Stimulated activated CD8-positive, alpha-beta memory T cell treated with anti-CD3 and anti-CD28 coated beads, Interleukin-2, amount 100 ng/mL, for 48 hours (primary cell): ENCODE data around the gene TBATA.

Source experiments
- DNase-seq, 2 donors: peaks; one replicate each; pipeline ENCODE4 v3.0.0-alpha.2; 2020; ENCODE audit warnings: low read depth in 2 of 2

Gene TBATA

GRCh38 chr10:70743879-70744278, 41.3 kb downstream of the TBATA start:
- no peak for DNase-seq

- DNase-seq = no peak
Measured at GRCh38 chr10:70743430-70743788, 41.8 kb downstream of the TBATA start.

GRCh38 chr10:70742537-70743429, 42.4 kb downstream of the TBATA start:
- no peak for DNase-seq

- DNase-seq = no peak
Measured at GRCh38 chr10:70740406-70741288, 44.5 kb downstream of the TBATA start.

DNA sequence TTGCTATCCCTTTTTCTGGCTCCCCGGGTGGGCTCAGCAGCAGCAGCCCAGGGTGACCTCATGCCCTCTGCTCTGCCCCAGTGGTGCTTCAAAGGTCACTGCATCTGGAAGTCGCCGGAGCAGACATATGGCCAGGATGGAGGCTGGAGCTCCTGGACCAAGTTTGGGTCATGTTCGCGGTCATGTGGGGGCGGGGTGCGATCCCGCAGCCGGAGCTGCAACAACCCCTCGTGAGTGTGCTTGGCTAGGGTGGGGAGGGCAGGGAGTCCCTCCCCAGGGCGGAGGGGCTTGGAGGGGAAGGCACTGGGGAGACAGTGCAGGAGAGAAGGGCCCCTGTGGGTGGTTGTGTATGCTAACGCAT, 46.4 kb downstream of the TBATA start:
- DNase-seq = no peak

DNA sequence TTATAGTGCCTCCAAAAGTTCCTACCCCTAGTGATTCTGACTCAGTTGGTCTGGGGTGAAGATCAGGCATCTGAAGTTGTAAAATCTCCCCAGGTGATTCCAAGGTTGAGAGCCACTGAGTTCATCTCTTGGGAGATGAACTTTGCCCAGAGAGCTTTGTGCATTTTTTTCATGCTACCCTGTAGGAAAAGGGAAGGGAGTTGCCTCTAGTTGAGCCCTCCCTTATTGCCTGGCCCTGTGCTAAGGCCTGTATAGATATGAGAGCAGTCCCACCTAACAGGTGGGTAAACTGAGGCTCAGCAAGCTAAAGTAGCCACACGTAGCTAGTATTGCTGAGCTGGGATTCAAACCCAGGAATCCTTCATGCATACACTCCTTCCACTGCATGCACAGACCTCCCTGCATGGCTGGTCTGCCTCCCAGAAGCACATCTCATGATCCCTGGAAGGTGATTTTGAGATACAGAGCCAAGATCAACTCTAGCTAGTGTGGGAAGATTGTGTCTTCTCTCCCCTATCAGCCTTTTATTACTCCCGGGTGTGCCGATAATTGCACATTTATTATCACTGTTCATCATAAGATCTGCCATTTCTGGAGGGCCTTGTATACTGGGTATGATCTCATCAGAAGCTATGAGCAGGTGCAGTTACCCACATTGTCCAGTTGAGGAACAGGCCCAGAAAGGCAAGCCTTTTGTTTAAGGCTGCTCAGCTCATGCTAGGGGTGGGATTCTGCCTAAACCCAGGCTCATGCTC, 47.0 kb downstream of the TBATA start:
- DNase-seq = no peak

DNA sequence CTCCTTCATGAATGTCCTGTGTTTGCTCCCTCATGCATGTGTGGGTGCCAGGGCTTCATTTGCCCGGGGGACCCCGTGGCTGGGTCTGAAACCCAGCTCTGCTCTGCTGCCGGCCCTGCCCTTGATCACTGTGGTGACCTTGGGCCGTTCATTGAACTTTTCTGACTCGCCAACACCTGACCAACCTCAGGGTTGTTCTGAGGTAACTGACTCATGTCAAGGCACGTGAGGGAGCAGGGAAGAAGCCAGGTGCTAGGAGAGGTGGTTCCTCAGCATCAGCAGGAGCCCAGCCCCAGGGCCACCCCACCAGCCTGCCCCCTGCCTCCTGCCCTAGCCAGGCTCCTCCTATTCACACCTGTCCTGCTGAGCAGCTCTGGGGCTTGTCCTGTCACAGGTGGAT, 47.9 kb downstream of the TBATA start:
- no peak for DNase-seq

- no peak for DNase-seq
Measured at GRCh38 chr10:70736525-70736924, 48.7 kb downstream of the TBATA start.

- no peak for DNase-seq
Measured at GRCh38 chr10:70735161-70735560, 50.0 kb downstream of the TBATA start.

DNA sequence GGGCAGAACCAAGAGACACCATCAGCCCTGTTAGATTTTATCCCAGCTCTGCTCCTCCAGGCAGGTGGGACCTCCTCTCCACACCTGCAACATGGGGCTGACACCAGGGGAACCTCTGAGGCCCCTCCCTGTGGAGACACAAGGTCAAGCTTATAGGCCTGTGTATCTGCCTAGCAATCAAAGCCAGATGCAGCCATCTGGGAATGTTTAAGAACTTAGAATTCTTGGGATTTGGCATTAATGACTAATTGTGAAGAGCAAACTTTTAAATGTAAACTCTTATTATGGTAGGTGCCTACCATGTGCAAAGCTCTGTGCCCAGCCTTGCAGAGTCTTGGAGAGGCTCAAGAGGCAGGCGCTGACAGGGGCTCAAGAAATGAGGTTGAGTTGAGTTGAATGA, 52.1 kb downstream of the TBATA start:
- DNase-seq = no peak

DNA sequence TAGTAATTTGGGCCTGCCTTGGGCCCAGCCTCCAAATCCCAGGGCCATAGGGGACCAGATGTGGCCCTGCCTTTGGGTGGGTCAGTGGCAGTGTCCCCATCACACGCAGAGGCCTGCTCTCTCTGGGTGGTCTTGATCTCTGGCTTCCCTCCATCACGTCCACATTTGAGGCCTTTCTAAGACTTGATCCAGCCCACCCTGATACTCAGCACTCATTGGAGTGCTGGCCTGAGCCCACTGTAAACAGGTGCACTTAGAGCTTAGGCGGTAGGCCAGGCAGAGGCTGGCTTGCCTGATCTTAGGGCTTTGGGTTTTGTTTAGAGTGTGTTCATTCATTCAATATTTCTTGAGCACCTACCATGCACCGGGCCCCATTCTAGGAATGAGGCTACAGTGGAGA, 52.6 kb downstream of the TBATA start:
- DNase-seq = no peak

DNA sequence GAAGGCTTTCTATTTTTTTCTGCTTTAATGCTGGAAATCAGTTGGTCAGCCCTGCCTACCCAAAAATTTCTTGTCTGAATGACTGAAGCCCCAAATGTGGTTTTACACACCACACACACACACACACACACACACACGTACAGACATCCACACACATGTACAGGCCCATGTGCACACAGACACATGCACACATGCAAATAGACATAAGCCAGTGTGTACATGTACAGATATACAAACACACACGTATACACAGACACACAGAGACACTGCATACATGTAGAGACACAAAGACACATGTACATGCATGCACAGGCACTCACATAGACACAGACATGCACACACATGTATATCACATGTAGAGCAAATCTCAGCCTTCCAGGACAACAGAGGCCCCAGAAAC, 54.2 kb downstream of the TBATA start:
- no peak for DNase-seq

DNA sequence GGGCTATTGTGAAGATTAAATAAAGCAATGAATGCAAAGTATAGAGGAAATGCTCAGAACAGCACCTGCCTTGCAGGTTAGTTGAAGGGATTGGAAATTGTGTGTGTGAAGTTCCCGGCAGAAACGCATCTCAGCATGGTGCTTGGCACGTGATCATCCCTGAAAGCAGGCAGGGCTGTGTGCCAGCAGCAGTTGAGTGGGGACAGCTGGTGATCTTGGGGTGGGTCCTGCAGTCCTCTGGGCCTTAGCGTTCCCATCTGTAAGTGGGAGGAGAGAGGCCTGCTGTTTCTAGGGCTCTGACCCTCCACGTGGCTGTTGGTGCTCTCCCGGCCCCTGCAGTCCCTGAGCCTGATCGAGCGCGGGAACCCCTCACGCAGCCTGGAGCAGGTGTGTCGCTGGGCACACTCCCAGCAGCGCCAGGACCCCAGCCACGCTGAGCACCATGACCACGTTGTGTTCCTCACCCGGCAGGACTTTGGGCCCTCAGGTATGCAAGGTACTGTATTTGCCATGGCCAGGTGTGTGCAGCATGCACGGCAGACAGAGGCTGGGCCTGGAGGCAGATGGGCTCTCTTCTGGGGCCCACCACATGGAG, 55.3 kb downstream of the TBATA start:
- DNase-seq = no peak

DNA sequence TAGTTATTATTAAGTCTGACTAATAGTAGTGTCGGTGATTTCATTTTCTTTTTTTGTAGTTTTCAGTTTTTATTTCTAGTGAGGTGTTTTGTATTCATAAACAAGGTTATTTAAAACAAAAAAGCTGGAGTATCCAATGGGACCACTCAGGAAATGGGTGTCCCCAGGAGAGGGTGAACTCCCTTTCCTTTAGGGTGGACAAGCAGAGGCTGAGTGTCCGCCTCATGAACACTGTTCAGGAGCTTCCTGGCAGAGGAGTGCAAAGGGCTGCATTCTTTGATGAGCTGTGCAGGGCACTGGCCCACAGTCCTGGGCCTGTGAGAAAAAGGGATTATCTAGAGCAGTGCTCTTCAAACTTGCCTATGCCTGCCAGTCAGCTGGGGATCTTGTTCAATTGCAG, 56.8 kb downstream of the TBATA start:
- DNase-seq = no peak

- no peak for DNase-seq
Measured at GRCh38 chr10:70726909-70727495, 58.2 kb downstream of the TBATA start.

DNA sequence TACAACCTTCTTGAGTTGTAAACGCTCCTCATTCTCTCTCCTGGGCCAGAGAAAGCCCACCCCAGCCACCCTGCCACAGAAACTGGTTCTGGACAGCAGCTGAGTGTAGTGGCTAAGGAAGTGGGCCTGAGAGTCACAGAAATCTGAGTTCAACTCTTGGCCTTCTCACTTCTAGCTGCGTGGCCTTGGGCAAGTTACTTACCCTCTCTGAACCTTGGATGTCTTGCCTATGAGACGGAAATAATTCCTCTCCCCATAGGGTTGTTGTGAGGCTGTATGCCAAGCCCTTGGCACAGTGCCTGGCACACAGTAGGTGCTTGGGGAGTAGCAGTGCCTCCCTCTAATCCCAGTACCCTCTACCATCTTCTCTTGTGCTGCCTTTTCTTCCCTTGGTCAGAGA, 61.4 kb downstream of the TBATA start:
- DNase-seq = no peak

DNA sequence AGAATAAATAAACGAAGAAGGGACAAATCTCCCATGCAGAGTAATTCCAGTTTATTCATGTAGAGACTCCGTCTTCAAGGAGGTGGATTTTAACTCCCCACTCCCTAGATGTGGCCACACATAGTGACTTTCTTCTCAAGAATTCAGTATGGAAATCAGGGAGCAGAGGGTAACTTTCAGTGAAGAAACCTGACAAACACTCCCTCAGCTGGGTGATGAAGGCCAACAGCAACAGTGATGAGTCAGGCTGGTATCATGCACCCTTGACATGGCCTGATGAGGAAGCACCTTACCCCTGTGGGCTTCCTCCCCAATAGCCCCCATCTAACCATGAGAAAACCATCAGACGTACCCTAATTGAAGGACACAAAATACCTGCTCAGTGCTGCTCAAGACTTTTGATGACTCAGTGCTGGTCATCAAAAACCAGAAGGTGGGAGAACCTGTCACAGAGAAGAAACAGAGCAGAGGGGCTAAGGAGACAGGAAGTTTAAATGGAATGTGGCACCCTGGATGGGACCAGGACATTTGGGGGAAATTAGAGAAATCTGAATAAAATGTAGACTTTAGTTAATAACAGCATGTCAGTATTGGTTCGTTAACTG, 62.3 kb downstream of the TBATA start:
- no peak for DNase-seq
